ENCODE results near the gene TAS2R8.
"Not testable (repeated sequence)": the region's sequence is repeated elsewhere in the genome, so short reads cannot be mapped to it uniquely, and the experiment has no call there.

The TAS2R8 gene, protein sequence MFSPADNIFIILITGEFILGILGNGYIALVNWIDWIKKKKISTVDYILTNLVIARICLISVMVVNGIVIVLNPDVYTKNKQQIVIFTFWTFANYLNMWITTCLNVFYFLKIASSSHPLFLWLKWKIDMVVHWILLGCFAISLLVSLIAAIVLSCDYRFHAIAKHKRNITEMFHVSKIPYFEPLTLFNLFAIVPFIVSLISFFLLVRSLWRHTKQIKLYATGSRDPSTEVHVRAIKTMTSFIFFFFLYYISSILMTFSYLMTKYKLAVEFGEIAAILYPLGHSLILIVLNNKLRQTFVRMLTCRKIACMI

DNA sequence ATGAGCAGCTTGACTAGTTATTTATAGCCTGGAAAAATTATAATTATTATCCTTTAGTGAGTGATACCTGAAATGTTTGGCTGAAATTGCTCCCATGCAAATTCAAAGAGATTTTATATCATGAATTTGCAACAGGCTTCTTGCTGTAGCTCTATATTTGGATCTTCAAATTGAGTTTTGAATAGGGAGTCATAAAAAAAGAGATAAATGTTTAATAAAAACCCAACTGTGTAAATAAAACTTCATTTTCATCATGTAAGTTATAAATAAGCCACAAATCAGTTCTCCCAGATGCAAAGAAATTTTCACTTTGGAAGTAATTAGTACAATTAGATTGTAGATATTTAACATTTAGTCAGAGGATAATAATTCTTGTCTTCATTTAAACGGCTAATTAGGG, at the start of gene TAS2R8:
TAS2R8 (minus strand) TSS at position 101 of the 400 bp plus-strand sequence. CDS start 306 bp downstream, outside the sequence.
- no peak for DNase-seq

- DNase-seq = no peak
These were observed 48.7 kb upstream of the TAS2R8 start for GRCh38 chr12:10855807-10856206.

DNA sequence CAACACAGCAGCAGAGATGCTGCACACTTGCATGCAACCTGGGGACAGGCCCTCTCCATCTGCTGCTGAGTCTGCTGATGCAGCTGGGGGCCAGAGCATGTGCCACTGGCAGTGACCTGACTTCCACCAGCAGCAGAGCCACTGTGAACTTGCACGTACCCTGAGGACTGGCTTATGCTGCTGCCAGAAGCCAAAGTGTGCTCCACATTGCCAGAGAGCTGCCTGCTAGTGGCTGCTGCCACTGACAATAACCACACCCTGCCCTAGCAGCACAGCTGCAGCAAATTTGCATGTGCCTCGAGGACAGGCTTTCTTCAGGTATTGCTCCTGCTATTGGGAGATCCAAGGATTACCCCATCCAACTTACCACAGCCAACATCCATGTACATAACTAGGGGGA, 46.7 kb upstream of the TAS2R8 start:
- DNase-seq = no peak

GRCh38 chr12:10851243-10851858, 44.3 kb upstream of the TAS2R8 start:
- no peak for DNase-seq

GRCh38 chr12:10849425-10849878, 42.4 kb upstream of the TAS2R8 start, which contains the start of gene PRR4:
Gene PRR4, minus strand, starts transcription at chr12:10849475. Its CDS starts 38 bp downstream, at chr12:10849437.
- no peak for DNase-seq

DNA sequence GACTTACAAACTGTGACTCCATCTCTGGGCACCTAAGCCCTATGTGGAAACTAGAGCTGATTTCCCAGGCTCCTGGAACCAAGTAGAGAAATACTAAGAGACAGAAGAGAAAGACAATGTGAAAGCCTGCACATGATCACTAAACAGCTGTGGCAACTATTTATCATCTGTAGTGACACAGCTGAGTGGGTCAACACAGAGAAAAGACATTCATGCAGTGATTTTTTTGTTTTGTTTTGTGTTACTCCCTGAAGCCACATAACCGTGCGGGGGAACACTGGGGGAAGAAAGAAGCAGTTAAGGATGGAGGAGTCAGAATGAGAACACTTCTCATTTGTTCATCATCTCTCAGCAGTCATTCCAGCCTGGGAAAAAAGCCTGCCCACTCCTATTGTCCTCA, 40.7 kb upstream of the TAS2R8 start:
- DNase-seq = no peak

DNA sequence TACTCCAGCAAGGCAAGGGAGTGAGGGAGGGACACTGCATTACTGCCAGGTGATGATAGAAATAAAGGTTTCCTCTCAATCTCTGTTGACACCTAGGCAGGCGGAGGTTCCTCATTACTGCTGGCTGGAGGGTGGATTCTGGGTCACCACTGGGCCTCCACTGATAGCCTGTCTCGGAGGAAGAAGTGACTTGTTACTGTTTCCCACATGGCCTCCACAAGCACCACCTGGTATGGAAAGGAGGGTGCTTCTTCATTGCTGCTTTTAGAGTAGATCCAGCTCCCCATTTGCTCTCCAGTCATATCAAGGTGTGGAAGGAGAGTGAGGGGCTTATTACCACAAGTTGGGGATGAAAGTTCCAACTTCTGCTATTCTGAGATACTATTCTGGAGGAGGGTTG, 35.8 kb upstream of the TAS2R8 start:
- no peak for DNase-seq

GRCh38 chr12:10838461-10838860, 31.4 kb upstream of the TAS2R8 start:
- no peak for DNase-seq

DNA sequence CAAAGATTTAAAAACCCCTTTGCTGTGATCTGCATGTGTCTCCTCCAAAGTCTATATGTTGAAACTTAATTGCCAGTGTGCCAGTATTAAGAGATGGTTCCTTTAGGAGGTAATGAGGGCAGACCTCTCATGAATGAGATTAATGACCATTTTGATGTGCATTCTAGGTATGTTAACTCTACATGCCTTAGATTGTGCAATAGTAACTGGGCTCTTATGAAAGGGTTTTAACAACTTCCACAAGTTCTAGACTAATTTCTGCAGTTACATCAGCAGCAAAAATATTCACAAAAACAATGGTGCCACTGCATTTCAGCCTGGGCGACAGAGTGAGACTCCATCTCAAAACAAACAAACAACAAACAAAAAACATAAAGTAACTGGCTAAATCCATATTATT, 22.9 kb upstream of the TAS2R8 start:
- DNase-seq = no peak

GRCh38 chr12:10826258-10826657, 19.2 kb upstream of the TAS2R8 start, which contains the start of gene TAS2R10:
Gene TAS2R10, minus strand, starts transcription at chr12:10826358. Its CDS starts 89 bp downstream, at chr12:10826269.
- DNase-seq = no peak

GRCh38 chr12:10824957-10825356, 17.9 kb upstream of the TAS2R8 start:
- no peak for DNase-seq

- no peak for DNase-seq
These were observed 4.9 kb upstream of the TAS2R8 start for GRCh38 chr12:10811883-10812536.

DNA sequence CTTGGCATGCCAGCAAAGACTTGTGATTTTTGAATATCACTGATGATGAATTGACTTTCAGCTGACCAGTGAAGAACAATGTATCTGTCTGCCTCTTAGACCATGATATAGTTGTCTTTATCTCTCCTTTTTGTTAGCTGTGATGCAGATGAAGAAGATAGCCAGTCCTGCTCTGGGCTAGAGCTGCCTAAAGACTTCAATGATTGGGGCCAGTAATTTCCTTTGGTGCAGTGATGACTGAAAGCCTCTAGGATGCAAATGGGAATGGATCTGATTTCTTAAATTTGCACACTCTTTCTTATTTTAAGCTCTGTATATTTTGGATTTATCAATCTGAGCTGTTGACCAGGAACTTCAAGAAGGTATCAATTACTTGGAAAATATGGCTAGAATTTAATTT, 3.0 kb upstream of the TAS2R8 start, which contains the start of gene TAS2R9:
TAS2R9 (minus strand) TSS at position 101 of the 400 bp plus-strand sequence; CDS start at position 8, 93 bp downstream.
- DNase-seq = no peak

DNA sequence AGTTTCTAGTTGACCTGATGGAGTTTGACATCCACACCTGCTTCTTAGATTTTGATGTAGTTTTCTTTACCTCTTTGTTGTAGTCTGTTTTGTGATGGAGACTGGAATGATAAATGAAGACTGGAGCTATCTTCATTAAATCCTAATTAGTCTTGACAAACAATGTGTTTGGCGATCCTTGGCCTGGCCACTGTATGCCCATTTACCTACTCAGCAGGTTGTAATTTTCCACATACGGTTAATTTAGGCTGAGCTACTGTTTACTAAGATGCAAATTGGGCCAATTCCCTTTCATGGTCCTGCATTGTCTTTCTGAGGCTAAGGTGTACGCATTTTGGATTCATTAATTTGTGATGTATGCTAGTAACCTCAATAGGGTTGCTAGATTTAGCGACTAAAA, 4.5 kb downstream of the TAS2R8 start, which contains the start of gene TAS2R7:
TAS2R7 (minus strand) TSS at position 41 of the 400 bp plus-strand sequence. CDS start 57 bp downstream, outside the sequence.
- DNase-seq = no peak

- DNase-seq = no peak
These were observed 5.3 kb downstream of the TAS2R8 start for GRCh38 chr12:10801741-10802140.

- DNase-seq = no peak
These were observed 12.9 kb downstream of the TAS2R8 start for GRCh38 chr12:10794222-10794621.

DNA sequence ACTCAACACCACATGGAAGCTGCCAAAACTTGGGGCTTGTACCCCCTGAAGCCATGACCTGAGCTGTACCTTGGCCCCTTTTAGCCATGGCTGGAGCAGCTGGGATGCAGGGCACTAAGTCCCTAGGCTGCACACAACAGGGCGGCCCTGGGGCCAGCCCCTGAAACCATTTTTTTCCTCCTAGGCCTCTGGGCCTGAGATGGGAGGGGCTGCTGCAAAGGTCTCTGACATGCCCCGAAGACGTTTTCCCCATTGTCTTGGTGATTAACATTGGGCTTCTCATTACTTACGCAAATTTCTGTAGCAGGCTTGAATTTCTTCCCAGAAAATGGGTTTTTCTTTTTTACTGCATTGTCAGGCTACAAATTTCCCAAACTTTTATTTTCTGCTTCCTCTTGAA, 15.3 kb downstream of the TAS2R8 start:
- DNase-seq = not testable (repeated sequence)

DNA sequence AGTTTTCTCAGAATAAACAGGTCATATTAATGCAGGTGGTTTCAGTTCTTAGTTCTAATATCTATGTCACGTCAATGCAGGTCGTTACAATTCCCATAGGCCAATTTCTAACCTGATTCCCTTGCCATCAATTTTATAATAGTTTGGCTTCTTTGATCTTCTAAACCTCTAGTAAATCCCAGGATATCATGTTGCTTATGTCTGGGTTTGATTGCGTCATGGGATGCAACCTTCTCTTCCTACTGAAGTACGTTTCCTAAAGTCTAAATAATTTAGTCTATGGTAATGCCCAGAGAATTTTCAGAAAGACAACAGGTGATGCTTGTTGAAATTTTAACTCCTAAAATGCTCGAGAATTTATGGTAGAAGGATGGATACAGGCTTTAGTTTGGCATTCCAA, 23.8 kb downstream of the TAS2R8 start:
- no peak for DNase-seq

GRCh38 chr12:10779103-10779502, 28.0 kb downstream of the TAS2R8 start:
- no peak for DNase-seq

- no peak for DNase-seq
These were observed 35.9 kb downstream of the TAS2R8 start for GRCh38 chr12:10771132-10771733.

GRCh38 chr12:10759657-10760056, 47.4 kb downstream of the TAS2R8 start:
- DNase-seq = no peak

DNA sequence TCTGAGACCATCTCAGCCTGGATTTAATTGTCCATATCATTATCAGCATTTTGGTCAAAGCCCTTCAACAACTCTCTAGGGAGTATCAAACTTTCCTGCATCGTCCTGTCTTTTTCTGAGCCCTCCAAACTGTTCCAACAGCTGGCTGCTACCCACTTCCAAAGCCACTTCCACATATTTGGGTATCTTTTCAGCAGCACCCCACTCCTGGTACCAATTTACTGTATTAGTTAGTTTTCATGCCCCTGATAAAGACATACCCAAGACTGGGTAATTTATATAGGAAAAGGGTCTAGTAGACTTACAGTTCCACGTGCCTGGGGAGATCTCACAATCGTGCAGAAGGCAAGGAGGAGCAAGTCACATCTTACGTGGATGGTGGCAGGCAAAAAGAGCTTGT, 50.9 kb downstream of the TAS2R8 start:
- DNase-seq = no peak
